CD14-positive monocyte (primary cell): ENCODE measurements around the gene GP9. TPM values are rescaled to one million over a fixed set of nuclear protein-coding genes. Genes with fewer than 3 reads are reported as not detected.

Experiments
- DNase-seq, 3 donors: peaks; one replicate each; pipeline ENCODE4 v3.0.0-alpha.2; 2011 to 2022
- H2AFZ ChIP-seq: 2 replicates; pipeline ENCODE4 v1.6.0; 2012; ENCODE audit warnings: mild to moderate bottlenecking, low read depth, low read length, inconsistent platforms; ENCODE audit not compliant: insufficient read depth, poor library complexity, severe bottlenecking
- H3K27ac ChIP-seq, 2 donors: 1 replicate in 1 of 2; 2 replicates in 1 of 2; pipeline ENCODE4 v1.5.1; 2012 to 2013; ENCODE audit warnings: low read length in 2 of 2, control low read depth in 1 of 2, inconsistent platforms in 1 of 2, low read depth in 1 of 2, mild to moderate bottlenecking in 1 of 2
- H3K27me3 ChIP-seq, 2 donors: one replicate each; pipeline versions ENCODE4 v1.6.0 to v1.6.1; 2011 to 2013; ENCODE audit warnings: low read length in 2 of 2; ENCODE audit not compliant: control insufficient read depth in 2 of 2, insufficient read depth in 2 of 2
- H3K36me3 ChIP-seq, 2 donors: replicated peaks in 1 of 2; 1 replicate in 1 of 2; 2 replicates in 1 of 2; pipeline versions ENCODE4 v1.5.1 to v1.6.1; 2012 to 2013; ENCODE audit warnings: low read length in 2 of 2, control low read depth in 1 of 2, inconsistent platforms in 1 of 2, mild to moderate bottlenecking in 1 of 2; ENCODE audit not compliant: insufficient read depth in 2 of 2, control insufficient read depth in 1 of 2
- H3K4me1 ChIP-seq, 2 donors: 1 replicate in 1 of 2; 2 replicates in 1 of 2; pipeline versions ENCODE4 v1.5.1 to v1.6.1; 2012 to 2013; ENCODE audit warnings: low read length in 2 of 2, control low read depth in 1 of 2, inconsistent platforms in 1 of 2, mild to moderate bottlenecking in 1 of 2, moderate library complexity in 1 of 2; ENCODE audit not compliant: insufficient read depth in 2 of 2, control insufficient read depth in 1 of 2
- H3K4me2 ChIP-seq: replicated peaks from 2 replicates; pipeline ENCODE3; 2012; ENCODE audit warnings: low read length, moderate library complexity, mild to moderate bottlenecking; ENCODE audit not compliant: poor library complexity, severe bottlenecking; ENCODE audit errors: extremely low read depth
- H3K4me3 ChIP-seq, 3 experiments: fragments of 200-600 bp in 1 of 3; sonication (generic) in 1 of 3; replicated peaks in 1 of 3; 1 replicate in 2 of 3; 2 replicates in 1 of 3; pipeline ENCODE4 v1.5.1; 2011 to 2013; ENCODE audit warnings: low read length in 3 of 3, mild to moderate bottlenecking in 3 of 3, control low read depth in 2 of 3, low read depth in 2 of 3, inconsistent platforms in 1 of 3, moderate library complexity in 1 of 3
- H3K79me2 ChIP-seq: 2 replicates; pipeline ENCODE4 v1.6.0; 2012; ENCODE audit warnings: mild to moderate bottlenecking, control low read depth, inconsistent platforms, low read length, moderate library complexity; ENCODE audit not compliant: insufficient read depth
- H3K9ac ChIP-seq: 2 replicates; pipeline ENCODE4 v1.6.0; 2017; ENCODE audit warnings: low read length, mild to moderate bottlenecking; ENCODE audit not compliant: insufficient read depth, poor library complexity, severe bottlenecking
- H3K9me3 ChIP-seq, 2 donors: replicated peaks in 1 of 2; 1 replicate in 1 of 2; 2 replicates in 1 of 2; pipeline versions ENCODE4 v1.5.1 to v1.6.1; 2012 to 2013; ENCODE audit warnings: low read length in 2 of 2, control low read depth in 1 of 2; ENCODE audit not compliant: control insufficient read depth in 1 of 2, insufficient read depth in 1 of 2
- H4K20me1 ChIP-seq: 2 replicates; pipeline ENCODE4 v1.6.0; 2012; ENCODE audit warnings: mild to moderate bottlenecking, low read length, control low read depth, moderate library complexity; ENCODE audit not compliant: insufficient read depth
- H3K27ac Mint-ChIP-seq, 7 donors: one replicate each; pipeline ENCODE4 v1.8.0; 2020; ENCODE audit warnings: mild to moderate bottlenecking in 7 of 7, mixed read lengths in 7 of 7, moderate library complexity in 6 of 7, inconsistent platforms in 2 of 7
- H3K27me3 Mint-ChIP-seq, 3 donors: one replicate each; pipeline ENCODE4 v1.8.0; 2021 to 2022; ENCODE audit warnings: low read depth in 3 of 3, mild to moderate bottlenecking in 3 of 3, mixed read lengths in 3 of 3, moderate library complexity in 3 of 3, inconsistent platforms in 1 of 3
- H3K36me3 Mint-ChIP-seq, 2 donors: one replicate each; pipeline ENCODE4 v1.8.0; 2020; ENCODE audit warnings: mixed read lengths in 2 of 2, inconsistent platforms in 1 of 2, mild to moderate bottlenecking in 1 of 2
- H3K4me1 Mint-ChIP-seq: one replicate; pipeline ENCODE4 v1.8.0; 2020; ENCODE audit warnings: mild to moderate bottlenecking, mixed read lengths
- H3K4me3 Mint-ChIP-seq, 2 donors: one replicate each; pipeline ENCODE4 v1.8.0; 2020; ENCODE audit warnings: mild to moderate bottlenecking in 2 of 2, mixed read lengths in 2 of 2, moderate library complexity in 1 of 2
- H3K9me3 Mint-ChIP-seq, 7 donors: one replicate each; pipeline ENCODE4 v1.8.0; 2020 to 2022; ENCODE audit warnings: mixed read lengths in 7 of 7, mild to moderate bottlenecking in 6 of 7, moderate library complexity in 6 of 7, inconsistent platforms in 2 of 7
- WGBS: methylation state at CpG from one replicate; pipeline ENCODE4 v1.1.5; 2013; ENCODE audit warnings: missing lambda C conversion rate; ENCODE audit not compliant: insufficient coverage; 5-methylcytosine and 5-hydroxymethylcytosine counted together
- intact Hi-C, 2 donors: fragments of 100-400 bp; cut with micrococcal nuclease; formaldehyde crosslinking; loops; one replicate each; pipeline versions ENCODE4 v1.15.0 to v1.15.1; 2023
- polyA plus RNA-seq, 3 donors: library from polyadenylated mRNA; depleted of rRNA in 1 of 3; unstranded in 2 of 3; stranded (reverse) in 1 of 3; fragments of 300-500 nt in 2 of 3; fragments of >200 nt in 1 of 3; fragmentation: Illumina TruSeq in 2 of 3; gene quantifications; 1 replicate in 2 of 3; 2 replicates in 1 of 3; pipeline ENCODE4 v1.2.3, GENCODE V29; 2012 to 2021
- TF ChIP-seq, protein P1 (sequence below): fragments of 200-600 bp; IDR thresholded peaks from one replicate; pipeline ENCODE4 v1.8.0; 2022; ENCODE audit warnings: antibody characterized with exemption, mild to moderate bottlenecking

GP9 gene
- polyA plus RNA-seq, 3 donors: 0.74 to 2.7 TPM; not detected in 1

GRCh38 chr3:129026728-129027543 lies 33.6 kb upstream of the GP9 start:
- Mint-ChIP-seq H3K36me3 (no peaks in the 10 kb centered on the region), H3K4me1 (peaks cover 9% of the 10 kb centered on the region), H3K27ac (peak overlapping the region in 6 of 7 donors; percentile 58 to 90 (median 68)), H3K27me3 (peaks cover 4 to 21% (median 13%) of the 10 kb centered on the region in 3 donors), H3K4me3 (peak overlapping the region; percentile 69 to 80), H3K9me3 (peaks cover 0 to 8% (median 3%) of the 10 kb centered on the region in 7 donors)
- H3K27ac ChIP-seq: peak overlapping the region in 1 of 2 donors; percentile 37
- peak overlapping the region; percentile 94 for H2AFZ ChIP-seq
- peak overlapping the region; percentile 32 to 78 (median 43) for H3K4me3 ChIP-seq
- TF ChIP-seq, protein P1, sequence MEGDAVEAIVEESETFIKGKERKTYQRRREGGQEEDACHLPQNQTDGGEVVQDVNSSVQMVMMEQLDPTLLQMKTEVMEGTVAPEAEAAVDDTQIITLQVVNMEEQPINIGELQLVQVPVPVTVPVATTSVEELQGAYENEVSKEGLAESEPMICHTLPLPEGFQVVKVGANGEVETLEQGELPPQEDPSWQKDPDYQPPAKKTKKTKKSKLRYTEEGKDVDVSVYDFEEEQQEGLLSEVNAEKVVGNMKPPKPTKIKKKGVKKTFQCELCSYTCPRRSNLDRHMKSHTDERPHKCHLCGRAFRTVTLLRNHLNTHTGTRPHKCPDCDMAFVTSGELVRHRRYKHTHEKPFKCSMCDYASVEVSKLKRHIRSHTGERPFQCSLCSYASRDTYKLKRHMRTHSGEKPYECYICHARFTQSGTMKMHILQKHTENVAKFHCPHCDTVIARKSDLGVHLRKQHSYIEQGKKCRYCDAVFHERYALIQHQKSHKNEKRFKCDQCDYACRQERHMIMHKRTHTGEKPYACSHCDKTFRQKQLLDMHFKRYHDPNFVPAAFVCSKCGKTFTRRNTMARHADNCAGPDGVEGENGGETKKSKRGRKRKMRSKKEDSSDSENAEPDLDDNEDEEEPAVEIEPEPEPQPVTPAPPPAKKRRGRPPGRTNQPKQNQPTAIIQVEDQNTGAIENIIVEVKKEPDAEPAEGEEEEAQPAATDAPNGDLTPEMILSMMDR: peak; percentile 88
- H3K4me2 ChIP-seq: peak overlapping the region; percentile 81
- H4K20me1 ChIP-seq: no peaks in the 10 kb centered on the region
- intact Hi-C loops: no loop called here
- peaks cover 0 to 6% of the 10 kb centered on the region in 2 donors for H3K27me3 ChIP-seq
- peaks cover 0 to 6% of the 10 kb centered on the region in 2 donors for H3K9me3 ChIP-seq
- WGBS: 4% methylated on average over 53 of the region's 54 CpGs
- H3K36me3 ChIP-seq: no peaks in the 10 kb centered on the region
- H3K4me1 ChIP-seq: peaks cover 11 to 13% of the 10 kb centered on the region in 2 donors
- H3K9ac ChIP-seq: peak overlapping the region; percentile 65
- H3K79me2 ChIP-seq: no peaks in the 10 kb centered on the region
- DNase-seq: peak; percentile 88 to 89 (median 88)

- Histone ChIP-seq H4K20me1 (no peaks in the 10 kb centered on the region), H3K36me3 (no peaks in the 10 kb centered on the region), H3K4me3 (peak overlapping the region; percentile 32 to 78 (median 43)), H3K4me2 (peak overlapping the region; percentile 81), H3K9me3 (peaks cover 0 to 6% of the 10 kb centered on the region in 2 donors), H3K79me2 (no peaks in the 10 kb centered on the region), H3K9ac (peak overlapping the region; percentile 65), H2AFZ (peak overlapping the region; percentile 94), H3K27me3 (peaks cover 0 to 6% of the 10 kb centered on the region in 2 donors), H3K27ac (no peak overlapping the region), H3K4me1 (peaks cover 11 to 13% of the 10 kb centered on the region in 2 donors)
- peaks cover 0 to 8% (median 3%) of the 10 kb centered on the region in 7 donors for H3K9me3 Mint-ChIP-seq
- intact Hi-C loops: no loop called here
- TF ChIP-seq, protein P1: no peak
- no peaks in the 10 kb centered on the region for H3K36me3 Mint-ChIP-seq
- H3K4me1 Mint-ChIP-seq: peaks cover 9% of the 10 kb centered on the region
- H3K27ac Mint-ChIP-seq: no peak overlapping the region
- WGBS: 69% methylated on average over 11 of the region's 15 CpGs
- H3K27me3 Mint-ChIP-seq: peaks cover 4 to 19% (median 11%) of the 10 kb centered on the region in 3 donors
- peak overlapping the region; percentile 16 to 46 for H3K4me3 Mint-ChIP-seq
- DNase-seq: no peak
These were observed 33.1 kb upstream of the GP9 start for GRCh38 chr3:129027544-129027880.
